AG04450 (cell line): ENCODE results near the gene PDE4D. TPM values are rescaled to one million over a fixed set of nuclear protein-coding genes. Genes with fewer than 3 reads are reported as not detected.

Source experiments
- CTCF ChIA-PET: fragments of 300-600, 350-600 bp; formaldehyde crosslinking; extraction: SDS; loops from one replicate; lab custom pipeline; 2022; ENCODE audit warnings: antibody characterized with exemption, inconsistent platforms; lab: Charles Lee
- POLR2A ChIA-PET: fragments of 350-600 bp; formaldehyde crosslinking; extraction: SDS; loops from one replicate; lab custom pipeline; 2021; ENCODE audit warnings: antibody characterized with exemption, inconsistent platforms; lab: Yijun Ruan, JAX
- DNase-seq: peaks from one replicate; pipeline ENCODE4 v3.0.0-alpha.2; 2011; ENCODE audit warnings: low read depth, low spot score
- H3K27ac ChIP-seq: one replicate; pipeline ENCODE4 v1.5.1; 2012; ENCODE audit warnings: low read depth, low read length, control low read depth
- H3K27me3 ChIP-seq: one replicate; pipeline ENCODE4 v1.6.0; 2012; ENCODE audit warnings: low read length; ENCODE audit not compliant: control insufficient read depth, insufficient read depth
- H3K4me3 ChIP-seq: 2 replicates; pipeline ENCODE4 v1.5.1; 2011; ENCODE audit warnings: mild to moderate bottlenecking, low read depth, low read length, control low read depth
- H3K9me3 ChIP-seq: 2 replicates; pipeline ENCODE4 v1.5.1; 2012; ENCODE audit warnings: low read length; ENCODE audit not compliant: control insufficient read depth, insufficient read depth
- CTCF ChIP-seq: IDR thresholded peaks from 2 replicates; pipeline ENCODE4 v1.5.1; 2011; ENCODE audit warnings: low read depth, low read length, control low read depth, inconsistent platforms
- polyA plus RNA-seq: library from polyadenylated mRNA; depleted of rRNA; stranded (reverse); fragments of >200 nt; gene quantifications from 2 replicates; pipeline ENCODE4 v1.2.3, GENCODE V29; 2011

Gene PDE4D
- polyA plus RNA-seq, 1 experiment, result 12.0 TPM

- H3K9me3 ChIP-seq, result no peaks in the 10 kb centered on the region
- no peak overlapping the region for H3K27ac ChIP-seq
- H3K27me3 ChIP-seq, result no peaks in the 10 kb centered on the region
- ChIA-PET POLR2A (no interaction called here), CTCF (interaction anchor here (0.8 kb wide), 1 partner anchor 111 kb away, joined by 3 read pairs; no protein-coding TSS in a partner anchor)
- no peak for TF ChIP-seq CTCF
- no peak overlapping the region for H3K4me3 ChIP-seq
- DNase-seq, result no peak
Observed at GRCh38 chr5:59256331-59256730, 637.2 kb downstream of the PDE4D start.

- H3K27me3 ChIP-seq, result no peaks in the 10 kb centered on the region
- H3K9me3 ChIP-seq, result no peaks in the 10 kb centered on the region
- DNase-seq, result no peak
- CTCF ChIA-PET, result interaction anchor here (1.3 kb wide), 2 partner anchors 65 to 363 kb away, joined by 3 to 6 read pairs; no protein-coding TSS in a partner anchor
- POLR2A ChIA-PET, result no interaction called here
- no peak overlapping the region for H3K27ac ChIP-seq
- no peak for TF ChIP-seq CTCF
- no peak overlapping the region for H3K4me3 ChIP-seq
Observed at GRCh38 chr5:59254055-59254687, 639.4 kb downstream of the PDE4D start.

GRCh38 chr5:59253625-59254024, 639.9 kb downstream of the PDE4D start:
- POLR2A ChIA-PET, result no interaction called here
- CTCF ChIA-PET, result interaction anchor here (1.3 kb wide), 2 partner anchors 65 to 362 kb away, joined by 3 to 6 read pairs; no protein-coding TSS in a partner anchor
- no peak for DNase-seq
- TF ChIP-seq CTCF, result no peak
- Histone ChIP-seq H3K4me3 (no peak overlapping the region), H3K27ac (no peak overlapping the region), H3K9me3 (no peaks in the 10 kb centered on the region), H3K27me3 (no peaks in the 10 kb centered on the region)

- CTCF ChIA-PET, result no interaction called here
- Histone ChIP-seq H3K27ac (no peak overlapping the region), H3K4me3 (no peak overlapping the region), H3K9me3 (no peaks in the 10 kb centered on the region), H3K27me3 (no peaks in the 10 kb centered on the region)
- TF ChIP-seq CTCF, result no peak
- DNase-seq, result no peak
- POLR2A ChIA-PET, result no interaction called here
Observed at GRCh38 chr5:59251627-59252026, 641.9 kb downstream of the PDE4D start.

- ChIA-PET CTCF (no interaction called here), POLR2A (no interaction called here)
- no peaks in the 10 kb centered on the region for H3K9me3 ChIP-seq
Observed at GRCh38 chr5:59249726-59250125, 643.8 kb downstream of the PDE4D start.

More at GRCh38 chr5:59249726-59250125, 643.8 kb downstream of the PDE4D start:
- DNase-seq, result no peak
- Histone ChIP-seq H3K27ac (no peak overlapping the region), H3K27me3 (no peaks in the 10 kb centered on the region), H3K4me3 (no peak overlapping the region)
- no peak for TF ChIP-seq CTCF
